Activated T-helper 1 cell treated with anti-CD3 and anti-CD28 coated beads, Interleukin-12 subunit alpha, Interleukin-12 subunit beta, Interleukin-2, Interleukin-4 antibody, amounts not matched to agents 30 ng/mL and 10 ng/mL and 1 ng/mL, durations not matched to agents 14 hours and 24 hours and 36 hours (primary cell): ENCODE measurements around the gene GALNS. TPM values are rescaled to one million over a fixed set of nuclear protein-coding genes. Genes with fewer than 3 reads are reported as not detected.
A peak's percentile ranks its signal among the peaks of the same experiment; 100 is the strongest.
"Not testable (repeated sequence)": the region's sequence is repeated elsewhere in the genome, so short reads cannot be mapped to it uniquely, and the experiment has no call there.

Experiments used
- DNase-seq: peaks from one replicate; pipeline ENCODE4 v3.0.0; 2021; ENCODE audit warnings: low spot score
- H3K27ac Mint-ChIP-seq: one replicate; pipeline ENCODE4 v1.8.0; 2021; ENCODE audit warnings: mild to moderate bottlenecking, mixed read lengths
- H3K27me3 Mint-ChIP-seq: one replicate; pipeline ENCODE4 v1.8.0; 2022; ENCODE audit warnings: mild to moderate bottlenecking, moderate library complexity, mixed read lengths; ENCODE audit not compliant: insufficient read depth
- H3K36me3 Mint-ChIP-seq: one replicate; pipeline ENCODE4 v1.8.0; 2021; ENCODE audit warnings: low read depth, mixed read lengths
- H3K4me1 Mint-ChIP-seq: one replicate; pipeline ENCODE4 v1.8.0; 2021; ENCODE audit warnings: low read depth, mixed read lengths
- H3K4me3 Mint-ChIP-seq: one replicate; pipeline ENCODE4 v1.8.0; 2021; ENCODE audit warnings: mild to moderate bottlenecking, moderate library complexity, mixed read lengths
- H3K9me3 Mint-ChIP-seq: one replicate; pipeline ENCODE4 v1.8.0; 2021; ENCODE audit warnings: mixed read lengths
- intact Hi-C: fragments of 100-400 bp; cut with micrococcal nuclease; formaldehyde crosslinking; loops from one replicate; pipeline ENCODE4 v1.15.1; 2024
- total RNA-seq: library from RNA; stranded (reverse); gene quantifications from 2 replicates; pipeline ENCODE4 v1.2.3, GENCODE V29; 2022

The GALNS gene
- total RNA-seq, 1 donor from 2014 or later, result 21.9 TPM

DNA sequence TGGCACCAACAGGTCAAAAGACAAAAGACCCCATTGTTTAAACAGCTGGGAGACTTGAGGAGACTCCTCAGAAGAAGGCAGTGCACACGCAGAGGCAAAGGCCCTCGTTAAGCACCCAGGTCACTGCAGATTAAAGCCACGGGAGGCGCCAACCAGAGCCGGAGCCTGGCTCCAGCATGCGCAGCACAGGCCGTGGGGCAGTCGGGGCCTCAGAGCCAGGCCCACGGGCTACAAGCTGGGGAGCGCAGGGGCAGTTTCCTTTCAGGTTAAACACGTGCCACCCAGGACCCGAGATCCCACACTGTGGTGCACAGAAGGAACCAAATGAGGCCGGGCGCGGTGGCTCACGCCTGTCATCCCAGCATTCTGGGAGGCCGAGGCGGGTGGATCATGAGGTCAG lies 80.9 kb downstream of the GALNS start:
- H3K27ac Mint-ChIP-seq, result no peak overlapping the region

DNA sequence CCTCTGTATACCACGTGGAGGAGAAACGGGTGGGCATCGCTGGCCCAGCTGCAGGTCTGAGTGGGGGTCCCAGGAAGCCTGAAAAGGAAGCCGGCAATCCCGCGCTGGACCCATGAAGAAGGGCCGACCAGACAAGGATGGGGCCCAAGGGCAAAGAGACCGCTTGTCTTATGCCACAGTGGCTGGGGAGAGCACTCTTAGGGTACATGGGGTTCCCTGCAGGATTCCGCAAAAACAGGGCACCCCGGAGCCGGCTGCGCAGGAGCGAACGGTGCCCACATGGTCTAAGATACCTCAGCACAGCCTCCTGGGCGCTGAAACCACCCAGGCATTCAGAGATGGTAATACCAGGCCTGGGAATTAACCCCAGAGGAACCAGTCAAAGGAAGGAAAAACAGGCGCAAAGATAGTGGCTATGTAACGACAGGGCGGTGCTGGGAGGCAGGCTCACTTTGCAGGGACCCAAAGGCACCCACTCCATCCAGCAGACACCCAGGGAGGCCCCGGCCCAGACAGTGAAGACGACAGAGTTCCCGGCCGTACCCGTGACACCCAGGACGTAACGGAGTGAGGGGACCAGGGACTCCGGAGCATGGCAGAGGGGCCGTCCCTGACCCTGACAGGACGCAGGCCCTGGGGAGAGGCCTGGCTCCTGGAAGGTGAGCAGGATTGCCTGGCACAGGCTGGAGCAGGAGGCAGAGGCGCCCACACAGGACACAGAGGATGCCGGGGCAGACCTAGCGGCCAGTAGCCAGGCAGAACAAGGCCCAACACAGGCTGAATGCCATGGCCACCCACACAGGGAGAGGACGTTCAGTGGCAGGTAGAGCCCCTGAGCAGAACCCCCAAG lies 82.0 kb downstream of the GALNS start:
- H3K9me3 Mint-ChIP-seq, result no peaks in the 10 kb centered on the region
- no peaks in the 10 kb centered on the region for H3K4me1 Mint-ChIP-seq
- H3K4me3 Mint-ChIP-seq, result no peak overlapping the region
- no peak overlapping the region for H3K27ac Mint-ChIP-seq
- H3K36me3 Mint-ChIP-seq, result no peaks in the 10 kb centered on the region
- DNase-seq, result no peak
- intact Hi-C loops, result no loop called here
- H3K27me3 Mint-ChIP-seq, result no peaks in the 10 kb centered on the region

More for the DNA sequence above, 80.9 kb downstream of the GALNS start:
- Mint-ChIP-seq H3K36me3 (no peaks in the 10 kb centered on the region), H3K9me3 (no peaks in the 10 kb centered on the region), H3K4me3 (no peak overlapping the region), H3K27me3 (no peaks in the 10 kb centered on the region), H3K4me1 (peaks cover 7% of the 10 kb centered on the region)
- no peak for DNase-seq
- intact Hi-C loops, result no loop called here

DNA sequence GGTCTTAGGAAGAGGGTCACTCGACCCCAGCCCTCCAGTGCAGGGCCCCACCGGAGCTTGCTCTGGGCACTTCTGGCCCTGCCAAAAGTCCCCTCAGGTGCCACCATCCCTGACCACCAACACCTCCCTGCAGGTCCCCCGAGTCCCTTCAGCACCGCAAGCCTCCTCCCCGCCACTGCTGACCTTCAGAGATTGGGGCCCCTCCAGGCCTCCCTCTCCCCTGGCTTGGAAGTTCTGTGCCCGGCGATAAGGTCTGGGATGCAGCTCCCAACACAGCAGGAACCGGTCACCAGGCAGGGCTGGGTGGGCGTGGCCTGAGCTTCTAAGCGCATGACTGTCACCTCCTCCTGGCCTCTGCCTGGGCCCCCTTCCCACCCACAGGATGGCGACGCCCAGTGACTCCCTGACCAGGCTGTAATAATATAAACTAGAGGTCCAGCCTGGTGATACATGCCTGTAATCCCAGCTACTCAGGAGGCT lies 82.9 kb downstream of the GALNS start:
- H3K4me3 Mint-ChIP-seq, result no peak overlapping the region
- no peaks in the 10 kb centered on the region for H3K4me1 Mint-ChIP-seq
- no peaks in the 10 kb centered on the region for H3K36me3 Mint-ChIP-seq
- H3K27me3 Mint-ChIP-seq, result no peaks in the 10 kb centered on the region
- H3K27ac Mint-ChIP-seq, result no peak overlapping the region
- intact Hi-C loops, result no loop called here
- H3K9me3 Mint-ChIP-seq, result no peaks in the 10 kb centered on the region
- DNase-seq, result no peak

DNA sequence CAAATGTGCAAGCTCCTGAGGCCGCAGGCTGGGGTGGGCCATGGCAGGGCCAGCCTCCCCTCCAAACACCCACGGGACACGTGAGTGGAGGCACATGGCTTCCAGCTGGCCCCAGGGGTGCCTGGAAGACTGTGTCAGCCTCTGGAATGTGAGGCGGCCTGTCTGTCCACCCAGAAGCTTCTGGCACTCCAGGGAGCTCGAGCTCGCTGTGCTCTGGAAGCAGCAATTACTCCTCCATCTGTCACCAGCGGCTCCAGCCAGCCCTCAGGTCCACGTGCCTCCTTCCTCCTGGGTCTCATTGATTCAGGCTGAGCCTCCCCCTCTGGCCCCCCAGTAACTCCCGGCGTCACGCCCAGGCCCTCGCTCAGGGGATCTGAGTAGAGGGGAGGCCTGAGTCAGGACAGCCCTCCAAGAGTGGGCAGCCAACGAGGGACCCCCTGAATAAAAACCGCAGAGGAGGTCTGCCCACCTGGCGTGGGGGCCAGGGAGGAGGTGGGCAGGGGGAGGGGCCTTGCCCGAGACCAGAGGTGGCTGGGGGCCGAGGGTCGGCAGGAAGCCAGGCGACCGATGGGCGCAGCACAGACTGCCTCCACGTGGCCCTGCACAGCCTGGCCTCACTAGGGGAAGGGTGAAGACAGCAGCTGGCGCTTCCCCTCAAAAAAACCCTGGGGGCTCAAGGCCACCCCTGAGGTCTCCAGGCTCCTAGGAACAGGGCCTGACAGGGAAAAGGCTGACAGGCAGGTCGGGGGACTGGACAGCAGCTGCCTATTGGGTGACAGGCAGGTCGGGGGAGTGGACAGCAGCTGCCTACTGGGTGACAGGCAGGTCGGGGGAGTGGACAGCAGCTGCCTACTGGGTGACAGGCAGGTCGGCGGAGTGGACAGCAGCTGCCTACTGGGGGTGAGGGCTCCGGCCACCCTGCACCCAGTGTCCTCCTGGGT lies 83.6 kb downstream of the GALNS start:
- no peaks in the 10 kb centered on the region for H3K4me1 Mint-ChIP-seq
- H3K27ac Mint-ChIP-seq, result peak overlapping the region; percentile 12
- no peaks in the 10 kb centered on the region for H3K36me3 Mint-ChIP-seq
- intact Hi-C loops, result no loop called here
- H3K27me3 Mint-ChIP-seq, result no peaks in the 10 kb centered on the region
- H3K9me3 Mint-ChIP-seq, result no peaks in the 10 kb centered on the region
- no peak overlapping the region for H3K4me3 Mint-ChIP-seq
- no peak for DNase-seq

DNA sequence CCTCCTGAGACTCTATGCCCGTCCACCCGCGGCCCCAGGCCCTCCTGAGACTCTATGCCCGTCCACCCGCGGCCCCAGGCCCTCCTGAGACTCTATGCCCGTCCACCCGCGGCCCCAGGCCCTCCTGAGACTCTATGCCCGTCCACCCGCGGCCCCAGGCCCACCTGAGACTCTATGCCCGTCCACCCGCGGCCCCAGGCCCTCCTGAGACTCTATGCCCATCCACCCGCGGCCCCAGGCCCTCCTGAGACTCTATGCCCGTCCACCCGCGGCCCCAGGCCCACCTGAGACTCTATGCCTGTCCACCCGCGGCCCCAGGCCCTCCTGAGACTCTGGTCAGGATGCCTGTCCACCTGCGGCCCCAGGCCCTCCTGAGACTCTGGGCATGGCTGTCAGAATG lies 85.0 kb downstream of the GALNS start:
- H3K4me1 Mint-ChIP-seq, H3K4me3 Mint-ChIP-seq, H3K27me3 Mint-ChIP-seq, DNase-seq, H3K27ac Mint-ChIP-seq, H3K36me3 Mint-ChIP-seq, intact Hi-C loops, H3K9me3 Mint-ChIP-seq: not testable (repeated sequence)

DNA sequence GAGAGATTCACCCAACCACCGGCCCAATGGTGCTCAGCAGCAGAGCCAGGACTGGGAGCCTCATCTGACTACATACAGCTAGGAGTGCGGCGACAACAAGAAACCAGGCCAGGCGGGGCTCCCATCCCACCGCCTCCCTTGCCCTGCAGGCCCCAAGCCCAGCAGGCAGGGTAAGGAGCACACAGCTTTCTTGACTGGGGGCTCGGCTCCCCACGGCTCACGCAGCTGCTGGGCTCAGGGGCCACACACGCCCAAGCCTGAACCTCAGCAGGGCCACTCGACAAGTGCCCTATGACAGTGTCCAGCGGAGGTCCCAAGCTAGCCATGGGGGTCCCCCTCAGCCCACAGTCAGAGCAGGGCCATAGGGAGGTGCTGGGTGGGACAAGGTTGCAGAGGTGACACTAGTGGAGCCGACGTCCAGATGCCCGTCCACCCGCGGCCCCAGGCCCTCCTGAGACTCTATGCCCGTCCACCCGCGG lies 85.4 kb downstream of the GALNS start:
- no peak for DNase-seq
- H3K27me3 Mint-ChIP-seq, result no peaks in the 10 kb centered on the region
- no peaks in the 10 kb centered on the region for H3K9me3 Mint-ChIP-seq
- peaks cover 10% of the 10 kb centered on the region for H3K4me1 Mint-ChIP-seq
- H3K4me3 Mint-ChIP-seq, result no peak overlapping the region
- H3K36me3 Mint-ChIP-seq, result no peaks in the 10 kb centered on the region
- intact Hi-C loops, result no loop called here
- no peak overlapping the region for H3K27ac Mint-ChIP-seq

DNA sequence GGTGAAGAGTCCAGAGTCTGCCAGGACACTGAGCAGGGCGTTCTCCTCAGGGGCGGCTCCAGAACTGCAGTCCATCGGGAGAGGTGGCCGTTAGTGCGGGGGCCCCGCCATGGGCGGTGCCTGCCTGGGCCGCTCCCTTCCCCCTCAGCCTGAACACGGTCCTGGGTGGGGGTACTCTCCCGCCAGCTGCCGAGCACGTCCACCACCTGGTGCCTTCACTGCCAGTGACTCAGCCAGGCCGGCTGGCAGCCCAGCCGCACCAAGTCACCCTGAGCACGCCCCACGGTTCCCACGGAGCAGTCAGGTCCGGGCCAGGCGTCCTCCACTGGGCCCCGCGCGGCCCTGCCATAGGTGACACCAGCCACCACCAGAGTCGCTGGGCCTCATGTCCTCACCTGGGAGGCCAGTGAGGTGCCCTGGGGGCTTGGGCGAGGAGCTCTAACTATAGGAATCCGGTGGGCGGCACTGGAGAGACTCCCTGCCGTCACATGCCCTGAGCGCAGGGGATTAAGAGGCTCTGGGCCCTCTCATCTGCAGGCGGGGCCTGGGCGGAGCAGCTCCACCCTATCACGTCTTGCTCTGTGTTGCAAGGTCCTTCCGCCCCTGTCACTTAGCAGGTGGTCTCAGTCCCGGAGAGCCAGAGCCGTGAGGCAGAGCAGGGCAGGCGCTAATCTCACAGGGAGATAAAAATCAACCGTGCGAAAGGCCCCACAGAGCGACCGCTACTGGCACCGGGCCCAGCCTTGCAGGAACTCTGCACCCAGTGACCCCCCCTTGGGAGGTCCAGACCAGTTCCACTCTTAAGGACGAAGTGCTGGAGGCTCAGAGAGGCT lies 86.1 kb downstream of the GALNS start:
- Mint-ChIP-seq H3K4me3 (no peak overlapping the region), H3K27ac (no peak overlapping the region), H3K27me3 (no peaks in the 10 kb centered on the region), H3K4me1 (peaks cover 15% of the 10 kb centered on the region), H3K36me3 (no peaks in the 10 kb centered on the region), H3K9me3 (no peaks in the 10 kb centered on the region)
- intact Hi-C loops, result no loop called here
- no peak for DNase-seq

DNA sequence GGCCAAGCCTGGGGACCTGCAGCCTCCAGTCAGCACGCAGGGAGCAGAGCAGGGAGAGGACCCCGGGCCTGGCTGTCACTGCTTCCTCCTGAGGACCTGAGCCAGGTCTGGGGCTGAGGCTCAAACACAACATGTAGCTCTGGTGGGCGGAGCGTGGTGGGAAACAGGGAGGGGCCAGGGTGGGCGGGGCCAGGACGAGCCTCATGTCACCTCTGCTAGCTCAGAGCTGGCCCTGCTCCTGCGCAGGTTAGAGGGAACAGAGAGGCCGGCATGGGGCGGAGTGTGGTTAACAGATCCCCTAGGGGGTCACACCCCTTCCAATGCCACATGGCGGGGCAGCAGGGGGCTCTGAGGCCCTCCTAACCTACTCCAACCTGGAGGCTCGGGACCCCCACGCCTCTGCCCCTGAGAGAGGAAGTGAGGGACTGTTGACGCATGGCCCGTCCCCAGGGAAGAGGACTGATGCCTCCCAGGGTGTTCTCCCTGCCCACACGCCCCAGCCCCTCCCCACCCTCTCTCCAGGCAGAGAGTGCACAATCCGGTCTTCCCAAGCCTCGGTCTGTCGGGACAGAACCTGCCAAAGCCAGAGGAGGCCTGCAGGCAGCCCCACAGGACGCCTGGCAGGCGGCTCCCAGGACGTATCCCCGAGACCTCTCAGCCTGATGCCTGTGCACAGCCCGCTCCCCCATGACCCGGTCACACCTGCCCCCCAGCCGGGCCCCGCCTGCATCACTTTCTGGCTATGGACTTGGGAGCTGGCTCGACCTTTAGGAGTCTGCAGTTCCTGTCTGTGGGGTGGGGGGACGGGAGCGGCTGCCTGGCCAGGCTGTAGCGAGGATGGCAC lies 86.9 kb downstream of the GALNS start:
- no peaks in the 10 kb centered on the region for H3K36me3 Mint-ChIP-seq
- H3K4me3 Mint-ChIP-seq, result no peak overlapping the region
- no peaks in the 10 kb centered on the region for H3K9me3 Mint-ChIP-seq
- no peak overlapping the region for H3K27ac Mint-ChIP-seq
- DNase-seq, result no peak
- H3K4me1 Mint-ChIP-seq, result peaks cover 15% of the 10 kb centered on the region
- intact Hi-C loops, result no loop called here
- no peaks in the 10 kb centered on the region for H3K27me3 Mint-ChIP-seq

DNA sequence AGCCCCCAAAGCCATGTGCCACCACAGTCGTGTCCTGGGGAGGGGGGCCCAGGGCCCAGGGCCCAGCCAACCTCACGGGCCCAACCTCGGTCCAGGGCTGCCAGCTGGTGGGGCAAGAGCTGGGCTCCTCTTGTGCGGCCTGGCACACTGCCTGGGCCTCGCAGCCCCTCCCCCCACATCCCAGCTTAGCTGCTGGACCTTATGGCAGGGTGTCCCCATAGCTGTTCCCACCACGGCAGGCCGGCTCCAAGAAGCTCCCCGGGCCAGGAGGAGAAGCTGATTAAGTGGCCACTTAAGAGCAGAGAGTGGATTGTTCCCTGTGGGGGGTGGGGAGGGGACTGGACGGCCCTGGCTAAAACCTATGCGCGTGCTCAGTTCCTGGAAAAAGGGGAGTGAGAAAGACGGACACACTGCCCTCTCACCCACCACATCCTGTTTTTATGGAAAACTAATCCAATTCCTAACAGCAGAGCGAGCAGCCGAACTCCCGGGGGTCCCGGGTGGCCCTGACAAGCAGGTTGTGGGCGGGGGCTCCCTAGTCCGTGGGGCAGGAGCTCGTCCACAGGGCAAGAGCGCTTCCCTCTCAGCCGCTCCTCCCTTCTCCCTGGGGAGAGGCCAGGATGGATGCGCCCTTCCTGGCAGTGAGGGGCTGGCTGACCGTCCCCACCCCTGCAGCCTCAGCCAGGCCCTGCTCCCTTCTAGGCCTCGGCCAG lies 88.5 kb downstream of the GALNS start:
- H3K27me3 Mint-ChIP-seq, result no peaks in the 10 kb centered on the region
- H3K4me3 Mint-ChIP-seq, result no peak overlapping the region
- H3K4me1 Mint-ChIP-seq, result peaks cover 15% of the 10 kb centered on the region
- DNase-seq, result no peak
- H3K9me3 Mint-ChIP-seq, result no peaks in the 10 kb centered on the region
- H3K27ac Mint-ChIP-seq, result no peak overlapping the region
- intact Hi-C loops, result no loop called here
- H3K36me3 Mint-ChIP-seq, result peaks cover 3% of the 10 kb centered on the region

DNA sequence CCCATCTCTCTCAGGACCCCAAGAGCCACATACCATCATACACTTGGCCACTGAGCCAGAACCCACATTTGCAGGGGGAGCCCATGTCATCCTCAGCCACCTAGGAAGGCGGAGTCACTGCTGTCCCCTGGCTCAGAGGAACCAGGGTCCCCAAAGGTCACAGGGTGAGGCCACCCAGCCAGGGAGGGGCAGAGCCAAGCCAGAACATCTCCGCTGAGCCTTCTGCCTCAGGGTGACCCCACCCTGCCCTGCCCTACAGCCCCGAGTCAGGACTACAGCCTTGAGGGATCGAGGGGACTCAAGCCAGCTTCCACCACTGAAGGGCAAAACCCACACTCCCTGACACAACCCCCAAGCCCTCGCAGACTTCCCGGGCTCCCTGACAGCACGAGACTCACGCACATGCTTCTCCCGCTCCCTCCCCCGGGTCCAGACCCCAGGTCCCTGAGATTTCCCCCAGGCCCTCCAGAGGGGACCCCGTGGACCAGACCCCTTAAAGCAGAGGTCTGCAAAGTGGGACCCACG lies 89.1 kb downstream of the GALNS start:
- intact Hi-C loops, result no loop called here
- Mint-ChIP-seq H3K4me1 (peaks cover 15% of the 10 kb centered on the region), H3K4me3 (no peak overlapping the region), H3K36me3 (peaks cover 4% of the 10 kb centered on the region), H3K9me3 (no peaks in the 10 kb centered on the region), H3K27me3 (no peaks in the 10 kb centered on the region), H3K27ac (no peak overlapping the region)
- no peak for DNase-seq

DNA sequence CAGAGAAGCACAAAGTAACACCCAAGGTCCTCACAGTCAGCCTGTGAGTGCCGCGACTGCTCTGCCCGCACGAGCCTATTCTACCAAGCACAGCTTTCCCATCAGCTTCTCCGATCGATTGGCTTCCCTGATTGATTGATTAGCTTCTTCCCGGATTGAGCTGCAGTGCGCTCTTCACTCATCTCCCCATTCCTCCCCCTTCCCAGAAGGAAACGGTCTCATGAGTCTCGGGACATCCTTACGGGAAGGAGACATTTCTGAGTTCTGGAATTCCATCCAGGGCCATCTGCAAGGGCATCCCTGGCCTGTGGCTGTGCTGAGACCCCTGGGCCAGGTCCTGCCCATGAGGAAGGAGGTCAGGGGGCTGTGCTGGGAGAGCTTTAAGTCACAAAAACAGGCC lies 89.8 kb downstream of the GALNS start:
- no peak overlapping the region for H3K4me3 Mint-ChIP-seq
- H3K4me1 Mint-ChIP-seq, result peaks cover 15% of the 10 kb centered on the region
- DNase-seq, result no peak
- peaks cover 4% of the 10 kb centered on the region for H3K36me3 Mint-ChIP-seq
- H3K27ac Mint-ChIP-seq, result no peak overlapping the region
- intact Hi-C loops, result no loop called here
- no peaks in the 10 kb centered on the region for H3K9me3 Mint-ChIP-seq
- no peaks in the 10 kb centered on the region for H3K27me3 Mint-ChIP-seq
